NCI-H1048 (cell line): ENCODE results near the gene GPR153.
A peak's percentile ranks its signal among the peaks of the same experiment; 100 is the strongest.

Experiments used
- DNase-seq: peaks from one replicate; lab custom pipeline; 2025; lab: John Stamatoyannopoulos, UW

Gene GPR153

GRCh38 chr1:6248932-6249738, 11.8 kb downstream of the GPR153 start:
- no peak for DNase-seq

DNA sequence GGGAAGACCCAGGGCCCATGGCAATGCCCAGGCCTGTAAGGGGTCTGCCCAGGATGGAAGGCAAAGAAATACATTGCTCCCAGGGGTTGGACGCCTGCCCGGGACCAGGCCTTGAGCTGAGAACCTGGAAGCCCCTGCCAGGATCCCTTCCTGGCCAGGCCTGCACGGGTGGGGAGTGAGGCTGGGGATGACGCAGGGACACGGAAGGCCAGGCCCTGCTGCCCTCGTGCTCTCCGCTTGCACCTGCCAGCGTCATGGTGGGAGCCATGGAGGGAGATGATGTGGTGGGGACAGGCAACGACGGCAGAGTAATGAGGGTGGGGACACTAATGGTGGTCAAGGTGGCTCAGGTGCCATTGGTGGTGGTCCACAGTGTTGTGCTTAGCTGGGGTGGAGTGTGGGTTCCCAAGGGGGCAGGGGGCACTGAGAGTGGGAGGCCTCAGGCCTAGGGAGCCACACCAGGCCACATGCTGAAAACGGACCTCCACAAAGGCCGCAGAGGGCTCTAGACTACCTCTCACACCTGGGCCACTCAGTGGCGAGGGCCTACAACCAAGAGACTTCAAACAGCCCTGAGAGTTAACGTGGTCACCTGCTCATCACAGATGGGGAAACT, 12.6 kb downstream of the GPR153 start:
- DNase-seq, result no peak

DNA sequence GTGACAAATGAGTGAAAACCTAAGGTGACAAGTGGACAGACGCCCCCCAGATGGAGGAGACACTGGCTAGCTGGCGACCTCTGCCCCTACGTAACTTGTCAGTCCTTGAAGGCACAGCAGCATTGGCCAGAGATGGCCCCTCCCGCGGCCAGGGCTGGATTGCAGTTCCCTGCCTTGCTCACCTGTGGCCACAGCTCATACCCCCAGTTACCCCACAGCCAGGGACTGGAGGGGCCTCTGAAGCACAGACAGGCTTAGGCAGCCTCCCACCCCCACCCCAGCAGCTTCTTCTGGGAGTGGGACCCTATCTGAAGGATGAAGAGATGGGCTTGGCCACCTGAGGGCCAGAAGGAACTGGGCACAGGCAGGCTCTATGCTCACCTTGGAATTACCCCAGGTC, 13.2 kb downstream of the GPR153 start:
- DNase-seq, result no peak

GRCh38 chr1:6246497-6247467, 14.1 kb downstream of the GPR153 start:
- no peak for DNase-seq

DNA sequence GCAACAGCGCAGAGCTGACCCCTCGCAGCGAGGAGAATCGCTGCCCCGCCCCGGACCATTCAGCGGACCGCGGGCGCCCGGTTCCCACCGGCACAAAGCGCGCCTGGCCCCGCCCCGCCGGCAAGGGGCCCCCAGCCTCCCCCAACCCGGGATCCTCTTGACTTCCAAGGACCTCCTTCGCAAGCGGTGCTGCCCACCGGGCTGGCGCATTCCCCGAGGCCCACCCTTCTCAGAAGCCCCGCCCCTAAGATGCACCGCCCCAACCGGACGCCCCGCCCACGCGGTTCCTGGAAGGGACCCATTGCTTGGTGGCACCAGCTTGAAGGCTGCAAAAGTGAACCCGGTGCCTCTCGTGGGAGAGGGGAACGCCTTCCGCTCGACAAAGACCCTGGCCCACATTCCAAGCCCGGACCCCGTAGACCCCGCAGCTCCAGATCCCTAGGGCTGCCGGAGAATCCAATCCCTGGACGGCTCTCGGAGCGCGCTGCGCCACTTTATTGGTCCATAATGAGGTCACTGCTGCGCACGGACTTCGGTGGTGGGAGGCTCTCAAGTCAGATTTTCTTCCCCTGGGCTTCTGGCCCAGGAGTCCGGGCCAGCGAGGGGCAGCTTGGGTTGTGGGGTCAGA, 14.9 kb downstream of the GPR153 start:
- no peak for DNase-seq

DNA sequence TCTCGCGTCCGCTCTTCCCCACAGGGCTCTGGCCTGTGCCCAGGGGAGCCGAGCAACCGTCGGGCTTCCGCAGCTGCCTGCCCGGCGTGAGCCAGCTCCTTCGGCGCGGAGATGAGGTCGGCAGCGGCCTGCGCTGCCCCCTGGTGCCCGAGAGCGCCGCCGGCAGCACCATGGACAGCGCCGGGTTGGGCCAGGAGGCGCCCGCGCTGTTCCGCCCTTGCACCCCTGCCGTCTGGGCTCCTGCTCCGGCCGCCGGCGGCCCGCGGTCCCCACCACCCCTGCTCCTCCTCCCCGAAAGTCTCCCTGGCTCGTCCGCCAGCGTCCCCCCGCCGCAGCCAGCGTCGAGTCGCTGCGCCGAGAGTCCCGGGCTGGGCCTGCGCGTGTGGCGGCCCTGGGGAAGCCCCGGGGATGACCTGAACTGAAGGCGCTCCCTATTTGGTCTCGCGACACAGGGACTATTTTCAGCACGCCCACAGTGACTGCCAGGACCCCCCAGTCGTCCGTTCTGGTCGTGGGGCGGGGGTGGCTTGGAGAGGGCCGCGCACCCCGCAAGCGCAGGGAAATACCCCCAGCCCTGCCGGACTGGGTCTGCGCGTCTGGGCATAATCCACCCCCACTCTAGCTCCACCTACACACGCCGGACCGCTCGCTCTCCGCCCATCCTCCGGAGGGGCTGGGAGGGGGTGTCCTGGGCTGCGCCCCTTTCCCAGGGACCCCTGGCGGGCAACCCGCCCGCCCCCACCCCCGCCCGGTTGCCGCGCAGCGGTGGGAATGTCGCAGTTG, 15.6 kb downstream of the GPR153 start:
- DNase-seq, result peak; percentile 53

GRCh38 chr1:6244401-6245049, 16.4 kb downstream of the GPR153 start:
- DNase-seq, result no peak

DNA sequence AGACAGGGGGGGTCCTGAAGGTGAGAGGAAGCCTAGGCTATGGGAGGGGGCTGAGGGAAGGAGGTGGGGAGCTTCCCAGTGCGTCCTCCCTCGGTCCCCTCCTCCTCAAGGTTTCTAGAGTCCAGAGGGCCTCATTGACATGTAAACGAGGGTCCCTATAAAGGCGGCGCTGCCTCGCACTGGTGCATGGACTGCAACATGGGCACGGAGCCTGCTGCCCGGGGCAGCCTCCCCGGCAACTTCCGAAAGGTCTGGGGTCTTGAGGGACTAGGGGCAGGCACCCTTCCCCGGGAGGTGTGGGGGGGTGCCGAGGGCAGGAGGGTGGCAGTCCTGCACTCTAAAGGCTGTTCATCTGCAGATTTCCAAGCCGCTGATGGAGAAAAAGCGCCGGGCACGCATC, 16.9 kb downstream of the GPR153 start, which contains the start of gene HES3:
TSS of gene HES3 (plus strand) at position 187 of the 400 bp plus-strand sequence. CDS start at position 374, 187 bp downstream.
- DNase-seq, result no peak

GRCh38 chr1:6243053-6243834, 17.7 kb downstream of the GPR153 start:
- DNase-seq, result no peak

- no peak for DNase-seq
These were observed 18.8 kb downstream of the GPR153 start for GRCh38 chr1:6241887-6242740.

- DNase-seq, result no peak
These were observed 19.6 kb downstream of the GPR153 start for GRCh38 chr1:6241107-6241886.

GRCh38 chr1:6239950-6240768, 20.7 kb downstream of the GPR153 start:
- no peak for DNase-seq

DNA sequence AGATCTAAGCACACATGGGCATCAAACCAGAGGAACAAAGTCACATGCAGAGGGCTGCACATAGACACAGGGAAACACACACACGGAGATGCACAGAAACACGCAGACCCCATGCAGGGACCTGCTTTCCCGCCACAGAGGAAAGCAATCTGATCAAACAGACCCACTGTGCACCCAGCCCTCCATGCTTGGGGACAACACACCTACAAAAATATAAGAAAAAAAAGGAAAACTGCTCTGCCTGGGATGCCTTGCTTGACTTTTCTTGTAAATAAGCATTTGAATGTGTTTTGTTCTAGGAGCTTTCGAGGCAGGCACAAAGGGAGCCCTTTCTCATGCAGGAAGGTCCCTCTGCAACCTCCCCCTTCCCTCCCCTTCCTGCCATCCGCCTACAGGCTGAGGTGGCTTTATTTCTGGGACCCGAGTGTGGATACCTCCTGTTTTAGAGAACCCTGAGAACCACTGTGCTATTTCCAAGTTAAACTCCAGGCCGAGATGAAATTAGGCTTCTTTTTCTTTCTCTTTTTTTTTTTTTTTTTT, 21.6 kb downstream of the GPR153 start:
- DNase-seq, result no peak

GRCh38 chr1:6237093-6237492, 23.8 kb downstream of the GPR153 start:
- DNase-seq, result no peak

- DNase-seq, result no peak
These were observed 25.6 kb downstream of the GPR153 start for GRCh38 chr1:6235296-6235677.

DNA sequence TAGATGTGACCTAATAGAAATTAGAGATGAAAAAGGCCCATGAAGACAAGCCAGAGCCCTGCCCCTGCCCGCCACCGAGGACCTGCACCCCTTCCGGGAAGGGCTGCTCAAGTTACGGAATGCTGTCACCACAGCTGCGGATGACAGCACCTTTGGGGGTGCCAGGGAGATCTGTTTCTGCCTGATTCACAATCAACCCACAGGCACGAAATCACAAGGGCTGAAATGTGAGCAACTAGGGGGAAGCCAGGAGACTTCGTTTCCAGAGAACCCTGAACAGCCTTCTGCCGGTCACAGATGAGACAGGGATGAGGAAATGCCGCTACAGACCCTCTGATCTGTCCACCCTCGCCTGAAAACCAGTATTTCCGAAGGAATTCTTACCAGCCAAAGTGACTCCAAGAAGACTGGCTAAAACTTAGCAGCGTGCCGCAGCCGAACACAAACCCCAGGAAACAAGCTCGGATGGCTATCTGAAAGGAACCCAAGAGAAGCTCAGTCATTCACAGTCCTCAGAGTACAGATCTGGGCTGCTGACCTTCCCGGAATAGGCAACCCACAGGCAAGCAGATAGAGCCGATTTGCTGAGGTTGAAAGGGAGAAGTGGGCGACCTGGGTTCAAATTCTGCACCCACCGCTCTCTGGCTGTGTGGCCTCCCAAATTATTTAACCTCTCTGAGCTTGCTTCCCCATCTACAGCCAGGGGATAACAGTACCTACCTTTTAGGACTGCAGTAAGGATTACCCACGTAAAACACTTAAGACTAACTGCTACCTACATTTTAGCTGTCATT, 26.2 kb downstream of the GPR153 start:
- no peak for DNase-seq
